Duodenal mucosa (tissue), 2 donors: ENCODE measurements around the gene OR10A3.
A peak's percentile ranks its signal among the peaks of the same experiment; 100 is the strongest.

Source experiments
- H3K27ac ChIP-seq: one replicate; pipeline ENCODE4 v1.7.0; 2013; ENCODE audit warnings: low read depth, low read length
- H3K27me3 ChIP-seq, 2 donors: one replicate each; pipeline ENCODE4 v1.7.0; 2013; ENCODE audit warnings: low read length in 2 of 2, control low read depth in 1 of 2; ENCODE audit not compliant: insufficient read depth in 2 of 2, control insufficient read depth in 1 of 2
- H3K36me3 ChIP-seq, 2 donors: one replicate each; pipeline ENCODE4 v1.7.0; 2013; ENCODE audit warnings: low read length in 2 of 2, control low read depth in 1 of 2; ENCODE audit not compliant: insufficient read depth in 2 of 2, control insufficient read depth in 1 of 2
- H3K4me1 ChIP-seq, 2 donors: one replicate each; pipeline ENCODE4 v1.7.0; 2013; ENCODE audit warnings: low read length in 2 of 2, control low read depth in 1 of 2; ENCODE audit not compliant: insufficient read depth in 2 of 2, control insufficient read depth in 1 of 2
- H3K4me3 ChIP-seq, 2 donors: one replicate each; pipeline ENCODE4 v1.7.0; 2013; ENCODE audit warnings: low read length in 2 of 2, low read depth in 1 of 2
- H3K9ac ChIP-seq, 2 donors: one replicate each; pipeline ENCODE4 v1.7.0; 2013; ENCODE audit warnings: low read length in 2 of 2, low read depth in 1 of 2
- H3K9me3 ChIP-seq, 2 donors: one replicate each; pipeline ENCODE4 v1.7.0; 2013; ENCODE audit warnings: low read length in 2 of 2, control low read depth in 1 of 2; ENCODE audit not compliant: control insufficient read depth in 1 of 2

The OR10A3 gene

GRCh38 chr11:7896009-7896785, 45.3 kb downstream of the OR10A3 start:
- Histone ChIP-seq H3K4me3 (no peak overlapping the region), H3K27ac (no peak overlapping the region), H3K27me3 (no peaks in the 10 kb centered on the region), H3K36me3 (no peaks in the 10 kb centered on the region), H3K9ac (no peak overlapping the region), H3K9me3 (peaks cover 0 to 4% of the 10 kb centered on the region in 2 donors), H3K4me1 (peaks cover 5 to 25% of the 10 kb centered on the region in 2 donors)

GRCh38 chr11:7894251-7894650, 47.3 kb downstream of the OR10A3 start:
- Histone ChIP-seq H3K4me3 (no peak overlapping the region), H3K27ac (no peak overlapping the region), H3K4me1 (peaks cover 5 to 25% of the 10 kb centered on the region in 2 donors), H3K9ac (no peak overlapping the region), H3K36me3 (no peaks in the 10 kb centered on the region), H3K27me3 (peaks cover 0 to 8% of the 10 kb centered on the region in 2 donors), H3K9me3 (peaks cover 0 to 4% of the 10 kb centered on the region in 2 donors)

- no peak overlapping the region for H3K9ac ChIP-seq
- peaks cover 5 to 25% of the 10 kb centered on the region in 2 donors for H3K4me1 ChIP-seq
- H3K36me3 ChIP-seq = no peaks in the 10 kb centered on the region
- peaks cover 0 to 8% of the 10 kb centered on the region in 2 donors for H3K27me3 ChIP-seq
- H3K27ac ChIP-seq = no peak overlapping the region
- no peak overlapping the region for H3K4me3 ChIP-seq
- peaks cover 0 to 4% of the 10 kb centered on the region in 2 donors for H3K9me3 ChIP-seq
These were observed 47.7 kb downstream of the OR10A3 start for GRCh38 chr11:7893796-7894195.

GRCh38 chr11:7892840-7893254, 48.7 kb downstream of the OR10A3 start:
- no peak overlapping the region for H3K9ac ChIP-seq

GRCh38 chr11:7892059-7892699, 49.3 kb downstream of the OR10A3 start:
- H3K27me3 ChIP-seq = peaks cover 0 to 8% of the 10 kb centered on the region in 2 donors
- no peaks in the 10 kb centered on the region for H3K36me3 ChIP-seq
- H3K9ac ChIP-seq = no peak overlapping the region
- H3K9me3 ChIP-seq = peaks cover 0 to 4% of the 10 kb centered on the region in 2 donors
- H3K27ac ChIP-seq = no peak overlapping the region
- H3K4me1 ChIP-seq = peaks cover 5 to 25% of the 10 kb centered on the region in 2 donors
- no peak overlapping the region for H3K4me3 ChIP-seq

More at GRCh38 chr11:7892840-7893254, 48.7 kb downstream of the OR10A3 start:
- peak overlapping the region in 1 of 2 donors; percentile 6 for H3K4me3 ChIP-seq
- H3K4me1 ChIP-seq = peaks cover 5 to 25% of the 10 kb centered on the region in 2 donors
- H3K27me3 ChIP-seq = peaks cover 0 to 8% of the 10 kb centered on the region in 2 donors
- H3K9me3 ChIP-seq = peaks cover 0 to 4% of the 10 kb centered on the region in 2 donors
- no peaks in the 10 kb centered on the region for H3K36me3 ChIP-seq
- no peak overlapping the region for H3K27ac ChIP-seq

GRCh38 chr11:7890417-7891172, 50.9 kb downstream of the OR10A3 start:
- Histone ChIP-seq H3K27me3 (peaks cover 0 to 8% of the 10 kb centered on the region in 2 donors), H3K4me3 (no peak overlapping the region), H3K36me3 (no peaks in the 10 kb centered on the region), H3K9me3 (peaks cover 0 to 4% of the 10 kb centered on the region in 2 donors), H3K4me1 (peaks cover 5 to 25% of the 10 kb centered on the region in 2 donors), H3K27ac (no peak overlapping the region), H3K9ac (no peak overlapping the region)

- H3K9ac ChIP-seq = no peak overlapping the region
- H3K27me3 ChIP-seq = peaks cover 0 to 8% of the 10 kb centered on the region in 2 donors
- no peaks in the 10 kb centered on the region for H3K9me3 ChIP-seq
- peaks cover 5 to 20% of the 10 kb centered on the region in 2 donors for H3K4me1 ChIP-seq
- H3K36me3 ChIP-seq = no peaks in the 10 kb centered on the region
- no peak overlapping the region for H3K27ac ChIP-seq
- no peak overlapping the region for H3K4me3 ChIP-seq
These were observed 51.5 kb downstream of the OR10A3 start for GRCh38 chr11:7889985-7890384.
